GM12873 (cell line): Measurements from ENCODE around the gene C4A.

Experiments used
- CTCF ChIP-seq: IDR thresholded peaks from 2 replicates; pipeline ENCODE4 v1.5.1; 2012; ENCODE audit warnings: low read depth, mild to moderate bottlenecking, moderate library complexity, low read length, control low read depth; ENCODE audit not compliant: insufficient read depth; ENCODE audit errors: missing control alignments

The C4A gene

GRCh38 chr6:31961616-31962015 lies 20.2 kb upstream of the C4A start:
- TF ChIP-seq CTCF = no peak

- TF ChIP-seq CTCF = no peak
Measured at GRCh38 chr6:31963921-31964320, 17.9 kb upstream of the C4A start.

- no peak for TF ChIP-seq CTCF
Measured at GRCh38 chr6:31965700-31966099, 16.2 kb upstream of the C4A start.

GRCh38 chr6:31966506-31966905 lies 15.4 kb upstream of the C4A start:
- no peak for TF ChIP-seq CTCF

GRCh38 chr6:31966997-31967925 lies 14.6 kb upstream of the C4A start:
- TF ChIP-seq CTCF = no peak

GRCh38 chr6:31967926-31968320 lies 13.9 kb upstream of the C4A start:
- TF ChIP-seq CTCF = no peak

GRCh38 chr6:31968326-31968725 lies 13.5 kb upstream of the C4A start:
- TF ChIP-seq CTCF = no peak
